ENCODE measurements around the gene ACP3.

ACP3 gene

DNA sequence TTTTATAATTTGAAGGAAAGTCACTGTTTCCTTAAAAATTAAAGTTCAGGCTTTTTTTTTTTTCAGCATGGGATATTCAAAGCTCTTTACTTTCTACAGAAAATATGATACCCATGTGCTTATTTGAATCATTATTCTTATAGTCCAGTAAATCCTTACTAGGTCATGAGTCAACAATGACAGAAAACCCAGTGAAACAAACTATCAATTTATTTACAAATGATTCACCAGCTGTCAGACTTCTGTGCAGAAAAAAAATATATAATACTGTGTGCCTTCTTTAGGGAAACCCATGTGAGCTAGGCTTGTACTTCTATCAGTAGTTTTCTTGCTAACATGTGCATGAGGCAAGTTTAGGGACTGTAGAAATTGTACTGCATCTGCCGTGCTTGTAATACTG is 1.2 kb downstream of the ACP3 start:
- peak; percentile 89 for DNase-seq

DNA sequence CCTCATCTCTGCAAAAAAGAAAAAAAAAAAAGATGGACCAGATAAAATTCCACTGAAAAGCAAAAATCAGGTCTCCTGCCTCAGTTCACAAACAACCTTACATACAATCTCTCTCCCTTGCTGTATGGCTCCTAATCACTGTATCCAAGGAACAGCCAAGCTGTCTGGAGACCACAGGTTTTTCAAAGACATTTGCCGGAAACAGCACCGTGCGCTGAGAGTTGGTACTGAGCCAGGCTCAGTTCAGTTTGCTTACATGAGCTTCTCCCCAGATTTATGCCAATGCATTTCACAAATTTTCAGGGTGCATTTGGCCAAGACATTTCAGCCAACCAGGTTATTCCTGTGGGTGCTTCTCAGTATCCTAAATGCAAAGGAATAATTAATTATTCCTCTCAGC is 4.1 kb downstream of the ACP3 start:
- DNase-seq = no peak

DNA sequence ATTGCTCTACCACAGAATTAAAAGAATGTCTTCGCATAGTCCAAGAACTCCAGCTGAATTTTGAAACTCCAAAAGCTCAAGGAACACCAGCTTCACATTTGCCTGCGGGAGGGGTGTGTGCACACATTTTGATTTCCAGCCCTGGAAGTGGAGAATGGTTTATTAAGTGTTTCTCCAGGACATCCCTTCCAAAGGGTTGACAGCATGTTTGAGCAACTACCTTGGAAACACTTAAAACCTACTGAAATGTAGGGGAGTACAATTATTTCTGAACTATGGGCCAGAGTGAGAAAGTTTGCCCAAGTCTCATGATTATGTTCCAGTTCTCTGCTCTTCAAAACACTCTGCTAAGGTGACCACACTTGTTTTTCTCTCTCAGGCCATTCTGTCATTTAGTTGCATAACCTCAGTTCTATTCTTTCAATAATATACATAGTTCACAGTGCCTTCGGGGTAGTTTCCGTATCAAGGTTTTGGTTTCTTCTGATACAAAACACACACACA is 7.9 kb downstream of the ACP3 start:
- DNase-seq = no peak

GRCh38 chr3:132325634-132326033 is 8.4 kb downstream of the ACP3 start:
- DNase-seq = no peak

GRCh38 chr3:132326251-132326650 is 9.0 kb downstream of the ACP3 start:
- no peak for DNase-seq

DNA sequence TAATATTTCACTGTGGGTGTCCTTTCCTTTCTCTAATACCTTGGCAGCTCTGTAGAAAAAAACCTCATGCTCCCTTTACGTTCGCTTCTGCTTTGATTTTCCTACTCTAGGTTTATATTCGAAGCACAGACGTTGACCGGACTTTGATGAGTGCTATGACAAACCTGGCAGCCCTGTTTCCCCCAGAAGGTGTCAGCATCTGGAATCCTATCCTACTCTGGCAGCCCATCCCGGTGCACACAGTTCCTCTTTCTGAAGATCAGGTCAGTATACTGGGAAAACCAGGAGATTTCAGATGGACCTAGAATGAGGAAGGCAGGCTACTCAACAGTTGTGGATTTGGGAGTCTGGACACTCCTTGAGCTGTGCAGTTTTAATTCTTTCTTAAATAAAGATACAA is 14.9 kb downstream of the ACP3 start:
- DNase-seq = no peak

- DNase-seq = no peak
Measured at GRCh38 chr3:132332508-132332907, 15.3 kb downstream of the ACP3 start.

DNA sequence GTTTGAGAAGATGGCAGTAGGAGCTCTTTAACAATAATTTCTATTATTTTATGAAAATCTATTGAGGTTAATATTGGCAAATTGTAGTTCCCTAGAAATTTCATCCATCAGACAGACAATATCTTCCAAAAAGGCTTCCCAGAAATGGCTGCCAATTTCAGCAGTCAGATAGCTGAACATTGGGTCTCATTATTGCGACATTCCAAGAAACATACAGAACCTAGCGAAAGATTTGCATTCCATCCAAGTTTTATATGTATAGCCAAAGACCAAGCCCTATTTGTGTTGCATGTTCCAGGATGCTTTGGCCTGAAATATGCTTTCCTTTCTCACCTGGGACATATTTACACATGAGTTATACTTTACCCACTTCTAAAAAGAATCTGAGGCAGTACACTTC is 24.5 kb downstream of the ACP3 start:
- no peak for DNase-seq

DNA sequence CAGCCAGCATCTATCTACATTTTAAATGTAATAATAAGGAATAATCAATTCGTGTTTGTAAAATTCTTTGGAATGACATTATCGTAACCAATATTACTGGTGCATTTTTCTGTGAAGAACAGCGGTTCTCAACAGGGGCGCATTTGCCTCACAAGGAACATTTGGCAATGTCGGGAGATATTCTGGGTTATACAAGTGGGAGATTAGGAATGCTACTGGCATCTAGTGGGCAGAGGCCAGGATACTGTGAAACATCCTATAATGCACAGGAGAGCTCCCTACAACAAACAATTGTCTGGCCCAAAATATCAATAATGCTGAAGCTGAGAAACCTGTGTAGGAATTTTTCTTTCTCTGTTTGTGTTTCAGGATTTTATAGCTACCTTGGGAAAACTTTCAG is 25.0 kb downstream of the ACP3 start:
- DNase-seq = peak; percentile 55

DNA sequence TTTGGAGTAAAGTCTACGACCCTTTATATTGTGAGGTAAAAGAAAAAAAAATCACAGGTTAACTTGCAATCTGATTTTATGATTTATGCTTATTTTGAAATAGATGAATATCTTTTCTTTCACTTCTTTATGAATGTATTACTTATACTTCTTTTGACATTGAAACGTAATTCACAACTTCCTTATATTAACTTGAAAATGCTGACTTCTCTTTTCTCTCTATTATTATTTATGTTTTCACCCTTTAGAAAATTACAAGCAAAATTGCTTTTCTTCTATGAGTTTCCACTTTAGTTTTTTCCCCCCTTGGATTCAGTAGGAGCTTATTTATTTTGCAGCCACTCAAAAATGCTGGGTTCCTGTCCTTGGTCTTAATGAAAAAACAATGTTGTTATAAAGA is 25.4 kb downstream of the ACP3 start:
- no peak for DNase-seq

DNA sequence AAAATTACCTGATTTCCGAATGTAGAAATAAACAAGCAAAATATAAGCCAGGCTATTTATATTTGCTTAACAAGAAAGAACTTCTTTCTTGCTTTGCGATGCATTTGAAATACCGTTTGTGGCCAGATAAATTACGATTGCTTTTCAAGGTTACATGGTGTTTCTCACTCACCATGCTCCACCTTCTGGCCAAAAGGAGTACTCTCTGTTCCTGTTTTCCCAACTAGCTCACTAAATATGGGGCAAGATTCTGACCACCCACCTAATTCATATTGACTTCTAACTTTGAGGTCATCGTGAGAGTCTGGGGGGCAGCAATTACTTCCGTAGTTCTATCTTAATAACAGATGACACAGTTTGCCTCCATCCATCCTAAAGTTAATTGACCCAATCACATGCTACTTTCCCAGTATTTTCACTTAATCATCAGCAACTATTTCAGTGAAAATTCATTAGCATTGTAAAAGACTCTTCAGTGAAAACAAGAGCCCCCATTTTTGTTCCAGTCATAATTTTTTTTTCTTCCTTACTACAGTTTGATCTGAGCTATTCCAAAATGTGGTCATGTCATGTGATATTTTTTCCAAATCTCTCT is 25.9 kb downstream of the ACP3 start:
- DNase-seq = peak; percentile 62

DNA sequence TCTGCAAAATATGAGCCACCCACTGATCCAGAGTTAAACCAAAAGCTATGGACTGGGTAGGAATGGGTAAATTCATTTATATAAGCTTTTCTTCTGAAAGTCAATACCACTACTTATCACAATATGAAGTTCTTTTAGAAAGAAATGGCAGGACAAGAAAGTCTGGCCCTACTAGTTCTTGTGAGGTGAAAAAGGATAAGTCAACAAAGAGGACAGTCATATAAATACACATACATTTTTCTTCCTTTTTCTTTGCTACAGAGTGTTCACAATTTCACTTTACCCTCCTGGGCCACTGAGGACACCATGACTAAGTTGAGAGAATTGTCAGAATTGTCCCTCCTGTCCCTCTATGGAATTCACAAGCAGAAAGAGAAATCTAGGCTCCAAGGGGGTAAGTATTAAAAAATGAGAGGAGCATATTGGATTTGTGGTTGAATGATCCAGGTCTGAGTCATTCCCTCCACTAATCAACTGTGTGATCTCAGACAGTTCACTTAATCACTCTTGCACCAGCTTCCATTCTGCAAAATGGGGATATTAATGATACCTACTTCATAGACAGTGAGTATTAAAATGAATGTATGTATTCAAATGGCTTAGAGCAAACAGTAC is 27.6 kb downstream of the ACP3 start:
- DNase-seq = peak; percentile 75

DNA sequence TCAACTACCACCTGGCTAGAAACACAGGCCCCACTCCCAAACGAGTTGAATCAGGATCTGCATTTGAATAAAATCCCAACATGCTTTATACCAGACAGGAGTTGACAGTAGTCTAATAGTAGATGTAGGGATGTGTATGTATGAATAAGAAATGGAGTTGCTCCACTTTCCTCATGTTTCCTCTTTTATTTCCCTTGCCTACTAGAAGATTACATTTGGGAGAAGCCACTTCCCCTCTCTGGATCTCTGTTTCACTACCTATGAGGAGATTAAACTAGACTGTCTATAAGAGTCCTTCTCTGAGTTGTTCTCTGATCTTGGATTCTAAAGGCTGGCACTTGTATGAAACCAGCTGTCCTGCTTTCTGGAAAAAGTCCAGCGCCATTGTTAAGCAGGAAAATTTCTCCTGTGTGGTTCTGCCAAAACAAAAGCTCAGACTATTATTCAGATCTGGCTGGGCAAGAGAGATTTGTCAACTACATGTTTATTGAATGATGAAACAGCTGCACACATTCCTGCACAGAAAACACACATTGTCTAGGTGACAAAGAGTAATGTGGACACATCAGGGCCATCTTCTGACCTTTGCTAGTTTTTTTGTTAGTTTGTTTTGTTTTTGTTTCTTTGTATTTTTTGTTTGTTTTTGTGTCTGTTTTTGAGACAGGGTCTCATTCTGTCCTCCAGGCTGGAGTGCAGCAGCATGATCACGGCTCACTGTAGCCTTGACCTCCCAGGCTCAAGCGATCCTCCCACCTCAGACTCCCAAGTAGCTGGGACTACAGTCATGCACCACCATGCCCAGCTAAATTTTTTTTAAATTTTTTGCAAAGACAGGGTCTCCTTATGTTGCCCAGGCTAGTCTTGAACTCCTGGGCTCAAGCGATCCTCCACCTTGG is 29.9 kb downstream of the ACP3 start:
- DNase-seq = peak; percentile 45

- DNase-seq = no peak
Measured at GRCh38 chr3:132347811-132348210, 30.6 kb downstream of the ACP3 start.

GRCh38 chr3:132348531-132348930 is 31.3 kb downstream of the ACP3 start:
- DNase-seq = no peak

DNA sequence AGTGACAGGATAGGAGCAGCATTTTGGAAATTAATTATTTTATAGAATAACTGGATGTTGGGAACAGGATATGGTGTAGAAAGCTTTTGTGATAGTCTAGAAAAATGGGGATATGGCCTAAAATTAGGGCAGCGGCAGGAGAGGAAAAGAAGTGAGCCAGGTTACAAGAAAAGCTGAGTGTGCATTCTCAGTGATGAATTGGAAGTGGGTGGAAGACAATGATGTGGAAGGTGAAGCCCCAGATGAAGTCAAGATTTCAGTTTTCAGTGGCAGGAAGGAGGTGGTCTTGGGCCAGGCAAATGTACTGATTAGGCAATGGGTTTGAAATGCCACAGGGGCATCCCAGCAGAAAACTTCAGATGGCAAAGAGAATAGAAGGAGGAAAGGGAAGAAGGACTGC is 33.6 kb downstream of the ACP3 start:
- DNase-seq = no peak

GRCh38 chr3:132351222-132351806 is 34.1 kb downstream of the ACP3 start:
- DNase-seq = no peak

GRCh38 chr3:132352556-132353143 is 35.4 kb downstream of the ACP3 start:
- peak; percentile 73 for DNase-seq

DNA sequence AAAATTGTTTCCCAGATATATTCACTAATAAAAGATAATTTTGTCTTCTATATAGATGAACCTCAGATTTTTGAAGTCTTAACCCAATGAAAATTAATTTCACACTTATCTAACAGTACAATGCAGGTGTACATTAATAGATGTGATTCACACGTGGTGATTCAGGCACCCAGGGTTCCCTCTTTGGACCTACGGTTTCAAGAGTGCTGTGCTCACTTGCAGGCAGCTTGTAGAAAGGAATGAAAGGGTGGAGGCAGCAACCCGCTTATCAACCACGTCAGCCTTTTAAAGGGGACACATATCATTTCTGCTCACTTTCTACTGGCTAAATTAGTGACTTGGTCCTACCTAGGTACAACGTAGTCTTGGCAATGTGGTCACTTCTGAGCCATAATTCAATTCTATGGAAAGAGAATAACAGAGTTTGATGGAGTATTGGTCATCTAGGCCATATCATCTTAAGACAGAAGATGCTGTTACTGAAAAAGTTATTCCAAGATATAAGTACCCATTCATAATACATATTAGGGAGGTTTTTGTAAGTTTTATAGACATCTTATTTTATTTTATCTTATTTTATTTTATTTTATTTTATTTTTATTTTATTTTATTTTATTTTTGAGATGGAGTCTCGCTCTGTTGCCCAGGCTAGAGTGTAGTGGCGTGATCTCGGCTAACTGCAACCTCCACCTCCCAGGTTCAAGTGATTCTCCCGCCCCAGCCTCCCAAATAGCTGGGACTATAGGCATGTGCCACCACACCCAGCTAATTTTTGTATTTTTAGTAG is 37.9 kb downstream of the ACP3 start:
- no peak for DNase-seq

GRCh38 chr3:132356568-132356967 is 39.4 kb downstream of the ACP3 start:
- DNase-seq = no peak

DNA sequence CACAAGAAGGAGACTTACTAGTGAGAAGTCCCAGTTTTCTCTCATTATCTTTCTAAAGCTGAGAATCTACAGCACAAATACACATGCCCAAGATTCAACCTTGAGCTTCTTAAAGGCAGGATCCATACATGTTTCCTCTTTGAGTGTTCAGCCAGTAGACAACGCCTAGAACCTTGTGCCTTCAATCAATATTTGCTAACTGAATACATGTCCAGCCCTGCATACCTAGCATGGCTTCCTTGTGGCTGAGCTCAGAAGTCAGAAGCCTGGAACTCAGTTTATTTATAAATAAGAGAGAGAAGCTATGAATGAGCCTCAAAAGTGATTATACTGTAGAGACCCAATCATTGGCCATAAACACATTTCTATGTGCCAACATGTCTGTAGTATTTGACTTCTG is 43.5 kb downstream of the ACP3 start:
- no peak for DNase-seq

- DNase-seq = no peak
Measured at GRCh38 chr3:132362329-132362728, 45.1 kb downstream of the ACP3 start.
